HEK293 (cell line): Measurements from ENCODE around the gene MLLT3.
A peak's percentile ranks its signal among the peaks of the same experiment; 100 is the strongest.

Experiments
- CTCF ChIA-PET: fragments of 350-600 bp; formaldehyde crosslinking; extraction: SDS; loops from one replicate; lab custom pipeline; 2021; ENCODE audit warnings: antibody characterized with exemption; lab: Yijun Ruan, JAX
- POLR2A ChIA-PET: fragments of 300-600 bp; formaldehyde crosslinking; extraction: SDS; loops from one replicate; lab custom pipeline; 2020; ENCODE audit warnings: antibody characterized with exemption, inconsistent platforms; lab: Yijun Ruan, JAX
- H3K27ac ChIP-seq: fragments of 200-500 bp; sonication (Bioruptor generic); 2 replicates; pipeline ENCODE4 v1.5.1; 2014; ENCODE audit warnings: low read depth, low read length, control low read depth, inconsistent platforms; ENCODE audit errors: extremely low read depth
- H3K36me3 ChIP-seq, 2 experiments: fragments of 200-500 bp in 1 of 2; sonication (Bioruptor generic) in 1 of 2; 1 replicate in 1 of 2; 2 replicates in 1 of 2; pipeline ENCODE4 v1.5.1; 2014 to 2017; ENCODE audit warnings: inconsistent platforms in 2 of 2, low read length in 2 of 2; ENCODE audit not compliant: control insufficient read depth in 2 of 2, insufficient read depth in 1 of 2
- H3K4me1 ChIP-seq: fragments of 200-500 bp; sonication (Bioruptor generic); 2 replicates; pipeline ENCODE4 v1.5.1; 2014; ENCODE audit warnings: mild to moderate bottlenecking, low read length, inconsistent platforms; ENCODE audit not compliant: control insufficient read depth, insufficient read depth
- H3K4me3 ChIP-seq: 2 replicates; pipeline ENCODE4 v1.5.1; 2011; ENCODE audit warnings: low read depth, mild to moderate bottlenecking, control low read depth, low read length, moderate library complexity
- H3K9me3 ChIP-seq: fragments of 200-500 bp; sonication (Bioruptor generic); 2 replicates; pipeline ENCODE4 v1.5.1; 2014; ENCODE audit warnings: low read depth, low read length, inconsistent platforms; ENCODE audit not compliant: control insufficient read depth, insufficient read depth
- BCL11B ChIP-seq: fragments of 450-650 bp; formaldehyde crosslinking; IDR thresholded peaks from 2 replicates; pipeline ENCODE4 v1.5.1; 2016; ENCODE audit warnings: low read depth, missing biosample characterization, missing genetic modification characterization
- GLIS1 ChIP-seq: fragments of 450-650 bp; formaldehyde crosslinking; IDR thresholded peaks from 2 replicates; pipeline ENCODE4 v1.5.1; 2016; ENCODE audit warnings: missing biosample characterization, missing genetic modification characterization
- HOXD13 ChIP-seq: sonication (generic); formaldehyde crosslinking; IDR thresholded peaks from 2 replicates; pipeline ENCODE4 v1.8.0; 2022; ENCODE audit warnings: missing genetic modification reagents, borderline replicate concordance
- MYNN ChIP-seq: fragments of 450-650 bp; formaldehyde crosslinking; IDR thresholded peaks from 2 replicates; pipeline ENCODE4 v1.5.1; 2016; ENCODE audit warnings: missing biosample characterization, missing genetic modification characterization, borderline replicate concordance
- PATZ1 ChIP-seq: fragments of 450-650 bp; formaldehyde crosslinking; IDR thresholded peaks from 2 replicates; pipeline ENCODE4 v1.5.1; 2016; ENCODE audit warnings: missing biosample characterization, missing genetic modification characterization
- PRDM2 ChIP-seq: fragments of 450-650 bp; formaldehyde crosslinking; IDR thresholded peaks from 2 replicates; pipeline ENCODE4 v1.5.1; 2016; ENCODE audit warnings: missing biosample characterization, missing genetic modification characterization, borderline replicate concordance
- RBAK ChIP-seq: fragments of 450-650 bp; formaldehyde crosslinking; IDR thresholded peaks from 2 replicates; pipeline ENCODE4 v1.5.1; 2016; ENCODE audit warnings: missing biosample characterization, missing genetic modification characterization
- ZBTB26 ChIP-seq: fragments of 450-650 bp; formaldehyde crosslinking; optimal IDR thresholded peaks from 2 replicates; pipeline ENCODE3; 2016; ENCODE audit warnings: missing biosample characterization, mild to moderate bottlenecking, missing genetic modification characterization
- ZBTB48 ChIP-seq: fragments of 450-650 bp; formaldehyde crosslinking; IDR thresholded peaks from 2 replicates; pipeline ENCODE4 v1.5.1; 2016; ENCODE audit warnings: missing biosample characterization, missing genetic modification characterization
- ZFHX2 ChIP-seq: fragments of 450-650 bp; formaldehyde crosslinking; conservative IDR thresholded peaks from 2 replicates; pipeline ENCODE4 v1.5.1; 2016; ENCODE audit warnings: missing biosample characterization, missing genetic modification characterization
- ZIC2 ChIP-seq: fragments of 450-650 bp; formaldehyde crosslinking; IDR thresholded peaks from 2 replicates; pipeline ENCODE4 v1.5.1; 2016; ENCODE audit warnings: missing biosample characterization, missing genetic modification characterization
- ZNF18 ChIP-seq: fragments of 450-650 bp; formaldehyde crosslinking; IDR thresholded peaks from 2 replicates; pipeline ENCODE4 v1.5.1; 2016; ENCODE audit warnings: missing biosample characterization, missing genetic modification characterization
- ZNF221 ChIP-seq: fragments of 450-650 bp; formaldehyde crosslinking; IDR thresholded peaks from 2 replicates; pipeline ENCODE4 v1.5.1; 2017; ENCODE audit warnings: missing biosample characterization, missing genetic modification characterization, borderline replicate concordance
- ZNF23 ChIP-seq: fragments of 450-650 bp; formaldehyde crosslinking; IDR thresholded peaks from 2 replicates; pipeline ENCODE4 v1.5.1; 2016; ENCODE audit warnings: missing biosample characterization, missing genetic modification characterization, borderline replicate concordance
- ZNF26 ChIP-seq: fragments of 450-650 bp; formaldehyde crosslinking; IDR thresholded peaks from 2 replicates; pipeline ENCODE4 v1.5.1; 2016; ENCODE audit warnings: missing biosample characterization, missing genetic modification characterization
- ZNF335 ChIP-seq: fragments of 450-650 bp; formaldehyde crosslinking; conservative IDR thresholded peaks from 2 replicates; pipeline ENCODE4 v1.5.1; 2016; ENCODE audit warnings: missing biosample characterization, missing genetic modification characterization
- ZNF391 ChIP-seq: fragments of 450-650 bp; formaldehyde crosslinking; IDR thresholded peaks from 2 replicates; pipeline ENCODE4 v1.5.1; 2016; ENCODE audit warnings: low read depth, missing biosample characterization, missing genetic modification characterization, borderline replicate concordance
- ZNF394 ChIP-seq: fragments of 450-650 bp; formaldehyde crosslinking; IDR thresholded peaks from 2 replicates; pipeline ENCODE4 v1.5.1; 2016; ENCODE audit warnings: missing biosample characterization, missing genetic modification characterization, mild to moderate bottlenecking, moderate library complexity, borderline replicate concordance
- ZNF398 ChIP-seq: fragments of 450-650 bp; formaldehyde crosslinking; IDR thresholded peaks from 2 replicates; pipeline ENCODE4 v1.5.1; 2017; ENCODE audit warnings: missing biosample characterization, missing genetic modification characterization
- ZNF514 ChIP-seq: fragments of 450-650 bp; formaldehyde crosslinking; IDR thresholded peaks from 2 replicates; pipeline ENCODE4 v1.5.1; 2016; ENCODE audit warnings: missing biosample characterization, missing genetic modification characterization
- ZNF792 ChIP-seq: fragments of 450-650 bp; formaldehyde crosslinking; IDR thresholded peaks from 2 replicates; pipeline ENCODE4 v1.5.1; 2016; ENCODE audit warnings: missing biosample characterization, missing genetic modification characterization

The MLLT3 gene

GRCh38 chr9:20621471-20622329 lies 599 bp downstream of the MLLT3 start:
- Histone ChIP-seq H3K36me3 (no peaks in the 10 kb centered on the region), H3K27ac (peak overlapping the region; percentile 99), H3K9me3 (no peaks in the 10 kb centered on the region), H3K4me3 (peak overlapping the region; percentile 86), H3K4me1 (peaks cover 23% of the 10 kb centered on the region)
- CTCF ChIA-PET: interaction anchor here (0.6 to 2.0 kb wide), 17 partner anchors 9 to 694 kb away, joined by 3 to 8 read pairs (median 3); no protein-coding TSS in a partner anchor
- POLR2A ChIA-PET: interaction anchor here (0.6 to 2.2 kb wide), 37 partner anchors 9 to 1654 kb away, joined by 3 to 53 read pairs (median 5); partner anchors contain the start of gene FOCAD
- TF ChIP-seq ZNF514 (tag by site-specific recombination) (no peak), ZNF221 (tag by site-specific recombination) (no peak), ZNF792 (no peak), RBAK (no peak), ZNF18 (tag by site-specific recombination) (peak; percentile 95), ZBTB26 (tag by site-specific recombination) (peak; percentile 95), ZNF23 (tag by site-specific recombination) (no peak), MYNN (tag by site-specific recombination) (no peak), PATZ1 (tag by site-specific recombination) (peak; percentile 84), GLIS1 (peak; percentile 26), BCL11B (tag by site-specific recombination) (no peak), HOXD13 (CRISPR knock-in tag) (peak; percentile 75), ZBTB48 (tag by site-specific recombination) (no peak), ZNF391 (tag by site-specific recombination) (no peak), ZNF398 (tag by site-specific recombination) (peak; percentile 98), ZNF394 (tag by site-specific recombination) (0 out of 2 replicates have a peak, but pooled peaks have one; percentile 15), ZIC2 (tag by site-specific recombination) (peak; percentile 28; the same call in 1 of the 2 replicates), PRDM2 (tag by site-specific recombination) (no peak), ZNF335 (tag by site-specific recombination) (0 out of 2 replicates have a peak, but pooled peaks have one; percentile 14), ZNF26 (no peak), ZFHX2 (tag by site-specific recombination) (peak; percentile 58)
